Ascending aorta (tissue), 2 donors: Measurements from ENCODE around the gene EPB41L5. TPM values are rescaled to one million over a fixed set of nuclear protein-coding genes. Genes with fewer than 3 reads are reported as not detected.

Experiments used
- DNase-seq, 2 donors: peaks; one replicate each; pipeline ENCODE4 v3.0.0-alpha.2; 2019; ENCODE audit warnings: low spot score in 2 of 2
- H3K27ac ChIP-seq, 2 donors: fragments of 200-600 bp; sonication (generic); one replicate each; pipeline ENCODE4 v1.5.1; 2016 to 2017; ENCODE audit warnings: mild to moderate bottlenecking in 1 of 2
- H3K27me3 ChIP-seq: fragments of 200-600 bp; sonication (generic); one replicate; pipeline ENCODE4 v1.5.1; 2017
- H3K36me3 ChIP-seq, 2 donors: fragments of 200-600 bp; sonication (generic); one replicate each; pipeline ENCODE4 v1.5.1; 2016
- H3K4me1 ChIP-seq, 2 donors: fragments of 200-600 bp; sonication (generic); one replicate each; pipeline ENCODE4 v1.5.1; 2016 to 2017; ENCODE audit warnings: mild to moderate bottlenecking in 1 of 2
- H3K4me3 ChIP-seq, 2 donors: fragments of 200-600 bp; sonication (generic); one replicate each; pipeline ENCODE4 v1.5.1; 2016 to 2017; ENCODE audit warnings: mild to moderate bottlenecking in 1 of 2
- H3K9me3 ChIP-seq, 2 donors: fragments of 200-600 bp; sonication (generic); one replicate each; pipeline ENCODE4 v1.5.1; 2016
- CTCF ChIP-seq, 3 experiments: fragments of 200-600 bp in 2 of 3; fragments of 450-650 bp in 1 of 3; sonication (generic) in 2 of 3; IDR thresholded peaks; one replicate each; pipeline ENCODE4 v1.5.1; 2016 to 2019; ENCODE audit warnings: antibody characterized with exemption in 3 of 3, mild to moderate bottlenecking in 1 of 3, moderate library complexity in 1 of 3
- intact Hi-C: fragments of 100-400 bp; cut with DNase I; formaldehyde crosslinking; loops from one replicate; pipeline ENCODE4 v1.15.1; 2023
- total RNA-seq: library from RNA; depleted of rRNA; stranded (reverse); fragments of >200 nt; gene quantifications from one replicate; pipeline ENCODE4 v1.1.0, GENCODE V29; 2016

EPB41L5 gene
- total RNA-seq, 1 donor from 2014 or later: 11.7 TPM

GRCh38 chr2:120204945-120205670 is 192.2 kb downstream of the EPB41L5 start:
- Histone ChIP-seq H3K4me3 (no peak overlapping the region), H3K27ac (no peak overlapping the region), H3K27me3 (no peaks in the 10 kb centered on the region), H3K4me1 (no peaks in the 10 kb centered on the region), H3K36me3 (no peaks in the 10 kb centered on the region), H3K9me3 (no peaks in the 10 kb centered on the region)
- TF ChIP-seq CTCF (IDR thresholded peaks at IDR 0.05): no peak
- intact Hi-C loops: no loop called here
- DNase-seq: no peak

GRCh38 chr2:120206022-120206581 is 193.2 kb downstream of the EPB41L5 start:
- DNase-seq: no peak
- Histone ChIP-seq H3K27ac (no peak overlapping the region), H3K27me3 (no peaks in the 10 kb centered on the region), H3K36me3 (no peaks in the 10 kb centered on the region), H3K4me3 (no peak overlapping the region), H3K4me1 (no peaks in the 10 kb centered on the region), H3K9me3 (no peaks in the 10 kb centered on the region)
- TF ChIP-seq CTCF (IDR thresholded peaks at IDR 0.05): peak in 2 of 3 experiments; percentile 13 to 36
- intact Hi-C loops: no loop called here

GRCh38 chr2:120208381-120209353 is 195.8 kb downstream of the EPB41L5 start:
- Histone ChIP-seq H3K36me3 (no peaks in the 10 kb centered on the region), H3K27ac (no peak overlapping the region), H3K4me3 (no peak overlapping the region), H3K27me3 (no peaks in the 10 kb centered on the region), H3K9me3 (no peaks in the 10 kb centered on the region), H3K4me1 (no peaks in the 10 kb centered on the region)
- DNase-seq: no peak
- TF ChIP-seq CTCF (IDR thresholded peaks at IDR 0.05): no peak
- intact Hi-C loops: no loop called here

- TF ChIP-seq CTCF (IDR thresholded peaks at IDR 0.05): no peak
- Histone ChIP-seq H3K4me1 (no peaks in the 10 kb centered on the region), H3K27me3 (no peaks in the 10 kb centered on the region), H3K4me3 (no peak overlapping the region), H3K9me3 (no peaks in the 10 kb centered on the region), H3K36me3 (no peaks in the 10 kb centered on the region), H3K27ac (no peak overlapping the region)
- peak in 1 of 2 donors; percentile 56 for DNase-seq
- intact Hi-C loops: no loop called here
Measured at GRCh38 chr2:120209427-120210269, 196.8 kb downstream of the EPB41L5 start.

- H3K4me3 ChIP-seq: no peak overlapping the region
- H3K9me3 ChIP-seq: no peaks in the 10 kb centered on the region
- H3K27me3 ChIP-seq: no peaks in the 10 kb centered on the region
- H3K36me3 ChIP-seq: no peaks in the 10 kb centered on the region
- TF ChIP-seq CTCF (IDR thresholded peaks at IDR 0.05): no peak
- H3K27ac ChIP-seq: no peak overlapping the region
- no peak for DNase-seq
- intact Hi-C loops: no loop called here
- no peaks in the 10 kb centered on the region for H3K4me1 ChIP-seq
Measured at GRCh38 chr2:120210270-120210693, 197.4 kb downstream of the EPB41L5 start.
